Erythroblast (primary cell): ENCODE measurements around the gene C2orf42.
"Not testable (repeated sequence)": the region's sequence is repeated elsewhere in the genome, so short reads cannot be mapped to it uniquely, and the experiment has no call there.

Experiments used
- GATA1 ChIP-seq: IDR thresholded peaks from 2 replicates; pipeline ENCODE4 v1.6.1; 2011; ENCODE audit warnings: low read depth, mild to moderate bottlenecking, control low read depth, low read length, moderate library complexity
- POLR2A ChIP-seq: IDR thresholded peaks from 2 replicates; pipeline ENCODE4 v1.6.1; 2011; ENCODE audit warnings: mild to moderate bottlenecking, low read length

DNA sequence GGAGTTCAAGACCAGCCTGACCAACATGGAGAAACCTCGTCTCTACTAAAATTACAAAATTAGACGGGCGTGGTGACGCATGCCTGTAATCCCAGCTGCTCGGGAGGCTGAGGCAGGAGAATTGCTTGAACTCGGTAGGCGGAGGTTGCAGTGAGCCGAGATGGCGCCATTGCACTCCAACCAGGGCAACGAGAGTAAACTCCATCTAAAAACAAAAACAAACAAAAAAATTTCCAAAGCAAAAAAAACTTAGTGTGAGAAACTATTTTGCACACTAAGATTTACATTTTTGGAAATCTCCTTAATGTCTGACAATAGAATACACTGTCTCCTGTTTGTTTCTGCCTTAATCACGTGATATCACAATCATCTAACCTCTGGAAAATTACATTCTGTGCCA lies 89.1 kb downstream of the C2orf42 start:
- TF ChIP-seq POLR2A, GATA1: not testable (repeated sequence)
